SH-SY5Y (cell line): ENCODE results near the gene WIPF2.

ENCODE experiments used
- GATA2 ChIP-seq: IDR thresholded peaks from 2 replicates; pipeline ENCODE4 v1.6.1; 2011; ENCODE audit warnings: mild to moderate bottlenecking, low read depth, low read length
- GATA3 ChIP-seq: IDR thresholded peaks from 2 replicates; pipeline ENCODE4 v1.6.1; 2011; ENCODE audit warnings: low read depth, mild to moderate bottlenecking, low read length, moderate library complexity

WIPF2 gene

GRCh38 chr17:40268141-40268712 lies 49.1 kb downstream of the WIPF2 start:
- no peak for TF ChIP-seq GATA3
- no peak for TF ChIP-seq GATA2

- no peak for TF ChIP-seq GATA2
These were observed 59.3 kb downstream of the WIPF2 start for GRCh38 chr17:40278414-40278813.

GRCh38 chr17:40279402-40279801 lies 60.3 kb downstream of the WIPF2 start:
- TF ChIP-seq GATA2, result no peak
- TF ChIP-seq GATA3, result no peak

- TF ChIP-seq GATA3 (no peak), GATA2 (no peak)
These were observed 62.6 kb downstream of the WIPF2 start for GRCh38 chr17:40281663-40282062.

- TF ChIP-seq GATA3, result no peak
- no peak for TF ChIP-seq GATA2
These were observed 64.6 kb downstream of the WIPF2 start for GRCh38 chr17:40283662-40284061.

DNA sequence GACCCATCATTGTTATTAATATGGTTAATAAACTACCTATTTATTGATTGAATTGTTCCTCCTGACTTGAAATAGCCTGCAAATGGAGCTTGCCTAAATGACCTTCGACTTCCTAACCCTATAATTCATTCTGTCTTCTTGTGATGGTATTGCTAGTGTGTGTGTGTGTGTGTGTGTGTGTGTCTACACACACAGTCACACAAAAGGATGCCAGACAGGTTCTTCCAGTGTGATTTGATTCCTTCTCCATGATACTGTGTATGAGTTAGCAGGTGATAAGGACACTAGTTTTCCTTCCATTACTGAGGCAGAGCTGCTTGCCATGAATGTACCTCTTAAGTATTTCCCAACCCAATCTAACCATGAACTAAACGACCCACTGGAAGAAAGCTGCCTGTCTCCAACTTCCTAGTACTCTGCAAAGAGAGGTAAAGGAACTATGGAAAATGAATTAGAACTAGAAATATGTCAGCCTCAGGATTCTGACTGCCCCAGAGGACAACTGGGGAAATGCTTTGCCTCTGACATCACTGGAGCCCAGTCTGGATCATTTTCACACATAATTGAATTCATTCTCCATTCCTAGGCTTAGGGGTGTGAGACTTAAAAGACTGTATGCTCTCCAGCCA lies 65.1 kb downstream of the WIPF2 start:
- TF ChIP-seq GATA3 (no peak), GATA2 (no peak)

- TF ChIP-seq GATA2, result no peak
- no peak for TF ChIP-seq GATA3
These were observed 67.4 kb downstream of the WIPF2 start for GRCh38 chr17:40286473-40286872.

- TF ChIP-seq GATA3 (no peak), GATA2 (no peak)
These were observed 68.0 kb downstream of the WIPF2 start for GRCh38 chr17:40287159-40287493.

DNA sequence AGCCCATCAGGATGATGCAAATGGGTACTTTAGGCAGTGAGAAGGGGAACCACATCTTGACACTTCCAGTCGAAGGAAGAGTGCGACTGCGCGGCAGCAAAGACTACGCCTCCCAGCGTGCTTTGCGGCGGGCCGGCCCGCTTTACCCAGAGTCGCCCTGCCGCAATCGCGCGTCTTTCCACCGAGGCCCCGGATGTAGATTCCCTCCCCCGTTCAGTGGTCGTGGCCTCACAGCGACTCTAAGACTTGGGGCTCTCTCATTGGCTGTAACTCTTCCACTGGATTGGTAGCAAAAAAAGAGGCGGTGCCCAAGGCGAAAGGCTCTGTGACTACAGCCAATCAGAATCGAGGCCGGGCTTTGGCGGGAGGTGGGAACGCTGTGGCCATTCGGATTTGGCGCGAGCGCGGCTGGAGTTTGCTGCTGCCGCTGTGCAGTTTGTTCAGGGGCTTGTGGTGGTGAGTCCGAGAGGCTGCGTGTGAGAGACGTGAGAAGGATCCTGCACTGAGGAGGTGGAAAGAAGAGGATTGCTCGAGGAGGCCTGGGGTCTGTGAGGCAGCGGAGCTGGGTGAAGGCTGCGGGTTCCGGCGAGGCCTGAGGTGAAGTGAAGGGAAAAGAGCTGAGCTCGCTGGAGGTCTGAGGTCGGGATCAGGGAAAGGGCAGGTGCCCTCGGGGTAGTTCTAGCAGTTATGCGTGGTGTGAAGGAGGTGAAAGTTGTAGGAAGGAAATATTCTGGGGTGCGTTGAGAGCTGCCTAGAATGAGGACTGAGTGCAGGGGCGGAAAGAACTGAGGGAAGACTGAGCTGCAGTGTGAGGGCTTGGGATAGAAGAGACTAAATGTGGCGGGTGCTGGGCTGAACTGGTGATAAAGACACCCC lies 68.6 kb downstream of the WIPF2 start, which contains the start of gene CDC6:
Gene CDC6, plus strand, starts transcription at position 386 of the 876 bp plus-strand sequence. CDS start 1,542 bp downstream, outside the sequence.
- TF ChIP-seq GATA2 (no peak), GATA3 (no peak)

- TF ChIP-seq GATA2 (no peak), GATA3 (no peak)
These were observed 71.7 kb downstream of the WIPF2 start for GRCh38 chr17:40290629-40291280.

GRCh38 chr17:40291281-40291664 lies 72.2 kb downstream of the WIPF2 start:
- no peak for TF ChIP-seq GATA3
- TF ChIP-seq GATA2, result no peak

DNA sequence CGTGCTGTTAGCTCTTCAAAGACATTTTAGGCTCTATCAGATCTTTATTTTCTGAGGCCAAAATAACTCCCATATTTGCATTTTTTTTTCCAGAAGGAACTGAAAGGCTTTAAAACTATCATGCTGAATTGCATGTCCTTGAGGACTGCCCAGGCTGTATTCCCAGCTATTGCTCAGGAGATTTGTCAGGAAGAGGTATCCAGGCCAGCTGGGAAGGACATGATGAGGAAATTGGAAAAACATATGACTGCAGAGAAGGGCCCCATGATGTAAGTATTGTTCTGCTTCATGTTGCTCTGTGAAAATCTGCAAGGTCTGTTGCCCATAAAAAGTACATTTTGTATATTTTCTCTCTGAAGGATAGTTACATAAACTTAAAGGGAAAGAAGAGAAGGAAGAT lies 74.3 kb downstream of the WIPF2 start:
- TF ChIP-seq GATA2 (no peak), GATA3 (no peak)

GRCh38 chr17:40295488-40296436 lies 76.7 kb downstream of the WIPF2 start:
- TF ChIP-seq GATA2, result no peak
- no peak for TF ChIP-seq GATA3
